NT2/D1 (cell line): ENCODE results near the gene CCDC69.

Experiments used
- SUZ12 ChIP-seq: IDR thresholded peaks from 2 replicates; pipeline ENCODE4 v1.6.1; 2011; ENCODE audit not compliant: insufficient read length, insufficient read depth; ENCODE audit errors: extremely low read depth
- YY1 ChIP-seq: IDR thresholded peaks from 2 replicates; pipeline ENCODE4 v1.6.1; 2011; ENCODE audit not compliant: insufficient read length, insufficient read depth
- ZNF274 ChIP-seq: IDR thresholded peaks from 2 replicates; pipeline ENCODE4 v1.6.1; 2011; ENCODE audit warnings: mild to moderate bottlenecking, low read depth, low read length

DNA sequence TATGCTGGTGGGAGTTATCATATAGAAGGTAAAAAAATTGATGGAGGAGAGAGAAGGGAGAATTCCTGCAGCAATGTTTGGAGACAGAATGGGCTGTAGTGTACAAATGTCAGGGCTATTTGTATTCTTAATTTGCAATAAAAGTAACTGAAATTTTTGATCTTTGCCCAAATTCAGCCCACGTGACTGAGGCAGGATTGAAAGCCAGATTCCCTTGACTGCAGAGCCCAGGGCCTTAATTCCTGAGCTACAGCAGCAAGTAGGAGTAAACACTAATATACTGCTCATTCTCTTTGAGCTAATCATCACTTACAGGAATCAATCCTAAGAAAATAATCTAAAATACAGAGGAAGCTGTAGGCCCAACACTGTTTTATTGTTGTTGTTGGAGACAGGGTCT, 61.1 kb downstream of the CCDC69 start:
- TF ChIP-seq YY1 (no peak), ZNF274 (no peak), SUZ12 (no peak)
